HEK293 (cell line): ENCODE results near the gene TTC39A.
A peak's percentile ranks its signal among the peaks of the same experiment; 100 is the strongest.

ENCODE experiments used
- CTCF ChIA-PET: fragments of 350-600 bp; formaldehyde crosslinking; extraction: SDS; loops from one replicate; lab custom pipeline; 2021; ENCODE audit warnings: antibody characterized with exemption; lab: Yijun Ruan, JAX
- POLR2A ChIA-PET: fragments of 300-600 bp; formaldehyde crosslinking; extraction: SDS; loops from one replicate; lab custom pipeline; 2020; ENCODE audit warnings: antibody characterized with exemption, inconsistent platforms; lab: Yijun Ruan, JAX
- H3K27ac ChIP-seq: fragments of 200-500 bp; sonication (Bioruptor generic); 2 replicates; pipeline ENCODE4 v1.5.1; 2014; ENCODE audit warnings: low read depth, low read length, control low read depth, inconsistent platforms; ENCODE audit errors: extremely low read depth
- H3K36me3 ChIP-seq, 2 experiments: fragments of 200-500 bp in 1 of 2; sonication (Bioruptor generic) in 1 of 2; 1 replicate in 1 of 2; 2 replicates in 1 of 2; pipeline ENCODE4 v1.5.1; 2014 to 2017; ENCODE audit warnings: inconsistent platforms in 2 of 2, low read length in 2 of 2; ENCODE audit not compliant: control insufficient read depth in 2 of 2, insufficient read depth in 1 of 2
- H3K4me1 ChIP-seq: fragments of 200-500 bp; sonication (Bioruptor generic); 2 replicates; pipeline ENCODE4 v1.5.1; 2014; ENCODE audit warnings: mild to moderate bottlenecking, low read length, inconsistent platforms; ENCODE audit not compliant: control insufficient read depth, insufficient read depth
- H3K4me3 ChIP-seq: 2 replicates; pipeline ENCODE4 v1.5.1; 2011; ENCODE audit warnings: low read depth, mild to moderate bottlenecking, control low read depth, low read length, moderate library complexity
- H3K9me3 ChIP-seq: fragments of 200-500 bp; sonication (Bioruptor generic); 2 replicates; pipeline ENCODE4 v1.5.1; 2014; ENCODE audit warnings: low read depth, low read length, inconsistent platforms; ENCODE audit not compliant: control insufficient read depth, insufficient read depth
- HOXD13 ChIP-seq: sonication (generic); formaldehyde crosslinking; IDR thresholded peaks from 2 replicates; pipeline ENCODE4 v1.8.0; 2022; ENCODE audit warnings: missing genetic modification reagents, borderline replicate concordance
- MYNN ChIP-seq: fragments of 450-650 bp; formaldehyde crosslinking; IDR thresholded peaks from 2 replicates; pipeline ENCODE4 v1.5.1; 2016; ENCODE audit warnings: missing biosample characterization, missing genetic modification characterization, borderline replicate concordance
- RBAK ChIP-seq: fragments of 450-650 bp; formaldehyde crosslinking; IDR thresholded peaks from 2 replicates; pipeline ENCODE4 v1.5.1; 2016; ENCODE audit warnings: missing biosample characterization, missing genetic modification characterization
- ZBTB10 ChIP-seq: fragments of 450-650 bp; formaldehyde crosslinking; IDR thresholded peaks from 2 replicates; pipeline ENCODE4 v1.5.1; 2016; ENCODE audit warnings: missing biosample characterization, missing genetic modification characterization
- ZNF157 ChIP-seq: fragments of 450-650 bp; formaldehyde crosslinking; IDR thresholded peaks from 2 replicates; pipeline ENCODE4 v1.5.1; 2016; ENCODE audit warnings: missing biosample characterization, missing genetic modification characterization
- ZNF175 ChIP-seq: fragments of 450-650 bp; formaldehyde crosslinking; IDR thresholded peaks from 2 replicates; pipeline ENCODE4 v1.5.1; 2016; ENCODE audit warnings: missing biosample characterization, missing genetic modification characterization
- ZNF26 ChIP-seq: fragments of 450-650 bp; formaldehyde crosslinking; IDR thresholded peaks from 2 replicates; pipeline ENCODE4 v1.5.1; 2016; ENCODE audit warnings: missing biosample characterization, missing genetic modification characterization
- ZNF335 ChIP-seq: fragments of 450-650 bp; formaldehyde crosslinking; conservative IDR thresholded peaks from 2 replicates; pipeline ENCODE4 v1.5.1; 2016; ENCODE audit warnings: missing biosample characterization, missing genetic modification characterization
- ZNF350 ChIP-seq: fragments of 450-650 bp; formaldehyde crosslinking; IDR thresholded peaks from 2 replicates; pipeline ENCODE4 v1.5.0; 2017; ENCODE audit warnings: missing biosample characterization, mild to moderate bottlenecking, missing genetic modification characterization
- ZNF366 ChIP-seq: fragments of 450-650 bp; formaldehyde crosslinking; conservative IDR thresholded peaks from 2 replicates; pipeline ENCODE4 v1.5.1; 2016; ENCODE audit warnings: missing biosample characterization, missing genetic modification characterization
- ZNF416 ChIP-seq: fragments of 450-650 bp; formaldehyde crosslinking; IDR thresholded peaks from 2 replicates; pipeline ENCODE4 v1.5.1; 2016; ENCODE audit warnings: missing biosample characterization, missing genetic modification characterization
- ZNF530 ChIP-seq: fragments of 450-650 bp; formaldehyde crosslinking; IDR thresholded peaks from 2 replicates; pipeline ENCODE4 v1.5.1; 2016; ENCODE audit warnings: low read depth, missing biosample characterization, missing genetic modification characterization
- ZNF548 ChIP-seq: fragments of 450-650 bp; formaldehyde crosslinking; IDR thresholded peaks from 2 replicates; pipeline ENCODE4 v1.5.1; 2016; ENCODE audit warnings: missing biosample characterization, missing genetic modification characterization
- ZNF596 ChIP-seq: fragments of 450-650 bp; IDR thresholded peaks from 2 replicates; pipeline ENCODE4 v1.5.0; 2018; ENCODE audit warnings: missing biosample characterization, mild to moderate bottlenecking, missing genetic modification characterization, moderate library complexity
- ZNF624 ChIP-seq: fragments of 450-650 bp; formaldehyde crosslinking; IDR thresholded peaks from 2 replicates; pipeline ENCODE4 v1.5.1; 2017; ENCODE audit warnings: missing biosample characterization, missing genetic modification characterization
- ZNF792 ChIP-seq: fragments of 450-650 bp; formaldehyde crosslinking; IDR thresholded peaks from 2 replicates; pipeline ENCODE4 v1.5.1; 2016; ENCODE audit warnings: missing biosample characterization, missing genetic modification characterization
- ZXDB ChIP-seq: fragments of 450-650 bp; formaldehyde crosslinking; IDR thresholded peaks from 2 replicates; pipeline ENCODE4 v1.5.1; 2016; ENCODE audit warnings: missing biosample characterization, missing genetic modification characterization
- TF ChIP-seq, protein P1 (sequence below): fragments of 450-650 bp; formaldehyde crosslinking; IDR thresholded peaks from 2 replicates; pipeline ENCODE4 v1.5.1; 2016; ENCODE audit warnings: missing biosample characterization, missing genetic modification characterization
- TF ChIP-seq, protein P2 (sequence below): fragments of 450-650 bp; formaldehyde crosslinking; IDR thresholded peaks from 2 replicates; pipeline ENCODE4 v1.5.1; 2016; ENCODE audit warnings: missing biosample characterization, missing genetic modification characterization
- TF ChIP-seq, protein P3 (sequence below): fragments of 450-650 bp; formaldehyde crosslinking; IDR thresholded peaks from 2 replicates; pipeline ENCODE4; 2016; ENCODE audit warnings: missing biosample characterization, missing genetic modification characterization
- TF ChIP-seq, protein P4 (sequence below): fragments of 450-650 bp; formaldehyde crosslinking; IDR thresholded peaks from 2 replicates; pipeline ENCODE4 v1.5.1; 2016; ENCODE audit warnings: missing biosample characterization, missing genetic modification characterization, borderline replicate concordance

TTC39A gene

DNA sequence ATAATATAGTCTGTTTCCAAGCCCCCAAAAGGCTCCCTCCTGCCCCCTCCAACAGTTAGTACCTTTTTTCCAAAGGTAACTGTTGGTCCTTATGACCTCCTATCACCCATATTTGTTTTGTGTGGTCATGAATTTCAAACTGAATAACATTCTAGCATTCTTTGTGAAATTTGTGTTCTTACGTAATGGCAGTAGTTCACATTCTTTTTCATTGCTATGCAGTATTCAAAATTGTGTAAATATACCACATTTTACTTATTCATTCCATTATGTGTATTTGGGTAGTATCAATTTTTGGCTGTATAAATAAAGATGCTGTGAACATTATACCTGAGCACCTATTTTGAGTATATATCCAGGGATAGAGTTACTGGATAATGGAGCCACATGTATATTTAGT lies 80.9 kb downstream of the TTC39A start (continued):
- TF ChIP-seq, protein P1, sequence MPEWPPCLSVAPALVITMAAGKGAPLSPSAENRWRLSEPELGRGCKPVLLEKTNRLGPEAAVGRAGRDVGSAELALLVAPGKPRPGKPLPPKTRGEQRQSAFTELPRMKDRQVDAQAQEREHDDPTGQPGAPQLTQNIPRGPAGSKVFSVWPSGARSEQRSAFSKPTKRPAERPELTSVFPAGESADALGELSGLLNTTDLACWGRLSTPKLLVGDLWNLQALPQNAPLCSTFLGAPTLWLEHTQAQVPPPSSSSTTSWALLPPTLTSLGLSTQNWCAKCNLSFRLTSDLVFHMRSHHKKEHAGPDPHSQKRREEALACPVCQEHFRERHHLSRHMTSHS (tag by site-specific recombination) = no peak
- TF ChIP-seq ZNF26 (tag by site-specific recombination) (no peak), ZNF548 (tag by site-specific recombination) (no peak), ZNF157 (tag by site-specific recombination) (no peak), HOXD13 (no peak), ZNF350 (tag by site-specific recombination) (no peak), RBAK (tag by site-specific recombination) (no peak), ZNF416 (no peak), ZBTB10 (tag by site-specific recombination) (no peak), ZNF335 (tag by site-specific recombination) (no peak), ZNF792 (no peak)
- TF ChIP-seq, protein P2, sequence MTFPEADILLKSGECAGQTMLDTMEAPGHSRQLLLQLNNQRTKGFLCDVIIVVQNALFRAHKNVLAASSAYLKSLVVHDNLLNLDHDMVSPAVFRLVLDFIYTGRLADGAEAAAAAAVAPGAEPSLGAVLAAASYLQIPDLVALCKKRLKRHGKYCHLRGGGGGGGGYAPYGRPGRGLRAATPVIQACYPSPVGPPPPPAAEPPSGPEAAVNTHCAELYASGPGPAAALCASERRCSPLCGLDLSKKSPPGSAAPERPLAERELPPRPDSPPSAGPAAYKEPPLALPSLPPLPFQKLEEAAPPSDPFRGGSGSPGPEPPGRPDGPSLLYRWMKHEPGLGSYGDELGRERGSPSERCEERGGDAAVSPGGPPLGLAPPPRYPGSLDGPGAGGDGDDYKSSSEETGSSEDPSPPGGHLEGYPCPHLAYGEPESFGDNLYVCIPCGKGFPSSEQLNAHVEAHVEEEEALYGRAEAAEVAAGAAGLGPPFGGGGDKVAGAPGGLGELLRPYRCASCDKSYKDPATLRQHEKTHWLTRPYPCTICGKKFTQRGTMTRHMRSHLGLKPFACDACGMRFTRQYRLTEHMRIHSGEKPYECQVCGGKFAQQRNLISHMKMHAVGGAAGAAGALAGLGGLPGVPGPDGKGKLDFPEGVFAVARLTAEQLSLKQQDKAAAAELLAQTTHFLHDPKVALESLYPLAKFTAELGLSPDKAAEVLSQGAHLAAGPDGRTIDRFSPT (tag by site-specific recombination) = no peak
- TF ChIP-seq, protein P3, sequence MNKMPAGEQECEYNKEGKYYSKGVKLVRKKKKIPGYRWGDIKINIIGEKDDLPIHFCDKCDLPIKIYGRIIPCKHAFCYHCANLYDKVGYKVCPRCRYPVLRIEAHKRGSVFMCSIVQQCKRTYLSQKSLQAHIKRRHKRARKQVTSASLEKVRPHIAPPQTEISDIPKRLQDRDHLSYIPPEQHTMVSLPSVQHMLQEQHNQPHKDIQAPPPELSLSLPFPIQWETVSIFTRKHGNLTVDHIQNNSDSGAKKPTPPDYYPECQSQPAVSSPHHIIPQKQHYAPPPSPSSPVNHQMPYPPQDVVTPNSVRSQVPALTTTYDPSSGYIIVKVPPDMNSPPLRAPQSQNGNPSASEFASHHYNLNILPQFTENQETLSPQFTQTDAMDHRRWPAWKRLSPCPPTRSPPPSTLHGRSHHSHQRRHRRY (tag by site-specific recombination) = no peak
- TF ChIP-seq, protein P4, sequence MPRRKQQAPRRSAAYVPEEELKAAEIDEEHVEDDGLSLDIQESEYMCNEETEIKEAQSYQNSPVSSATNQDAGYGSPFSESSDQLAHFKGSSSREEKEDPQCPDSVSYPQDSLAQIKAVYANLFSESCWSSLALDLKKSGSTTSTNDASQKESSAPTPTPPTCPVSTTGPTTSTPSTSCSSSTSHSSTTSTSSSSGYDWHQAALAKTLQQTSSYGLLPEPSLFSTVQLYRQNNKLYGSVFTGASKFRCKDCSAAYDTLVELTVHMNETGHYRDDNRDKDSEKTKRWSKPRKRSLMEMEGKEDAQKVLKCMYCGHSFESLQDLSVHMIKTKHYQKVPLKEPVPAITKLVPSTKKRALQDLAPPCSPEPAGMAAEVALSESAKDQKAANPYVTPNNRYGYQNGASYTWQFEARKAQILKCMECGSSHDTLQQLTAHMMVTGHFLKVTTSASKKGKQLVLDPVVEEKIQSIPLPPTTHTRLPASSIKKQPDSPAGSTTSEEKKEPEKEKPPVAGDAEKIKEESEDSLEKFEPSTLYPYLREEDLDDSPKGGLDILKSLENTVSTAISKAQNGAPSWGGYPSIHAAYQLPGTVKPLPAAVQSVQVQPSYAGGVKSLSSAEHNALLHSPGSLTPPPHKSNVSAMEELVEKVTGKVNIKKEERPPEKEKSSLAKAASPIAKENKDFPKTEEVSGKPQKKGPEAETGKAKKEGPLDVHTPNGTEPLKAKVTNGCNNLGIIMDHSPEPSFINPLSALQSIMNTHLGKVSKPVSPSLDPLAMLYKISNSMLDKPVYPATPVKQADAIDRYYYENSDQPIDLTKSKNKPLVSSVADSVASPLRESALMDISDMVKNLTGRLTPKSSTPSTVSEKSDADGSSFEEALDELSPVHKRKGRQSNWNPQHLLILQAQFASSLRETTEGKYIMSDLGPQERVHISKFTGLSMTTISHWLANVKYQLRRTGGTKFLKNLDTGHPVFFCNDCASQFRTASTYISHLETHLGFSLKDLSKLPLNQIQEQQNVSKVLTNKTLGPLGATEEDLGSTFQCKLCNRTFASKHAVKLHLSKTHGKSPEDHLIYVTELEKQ (tag by site-specific recombination) = no peak

- CTCF ChIA-PET = interaction anchor here (0.6 to 1.5 kb wide), 4 partner anchors 22 to 99 kb away, joined by 3 to 5 read pairs (median 3); no protein-coding TSS in a partner anchor
- peaks cover 6% of the 10 kb centered on the region; the same call in 1 of the 2 replicates for H3K4me1 ChIP-seq
- no peaks in the 10 kb centered on the region; a peak in 1 of 3 replicates for H3K36me3 ChIP-seq
- 0 out of 2 replicates have a peak overlapping the region, but pooled peaks have one; percentile 3 for H3K27ac ChIP-seq
- POLR2A ChIA-PET = interaction anchor here (0.7 to 1.1 kb wide), 4 partner anchors 49 to 401 kb away, joined by 3 to 6 read pairs (median 4); partner anchors contain the start of gene CDKN2C
- no peak overlapping the region for H3K4me3 ChIP-seq
- H3K9me3 ChIP-seq = no peaks in the 10 kb centered on the region
- no peak for TF ChIP-seq MYNN (tag by site-specific recombination)
- no peak for TF ChIP-seq ZNF366 (tag by site-specific recombination)
- TF ChIP-seq ZNF175 (tag by site-specific recombination) = no peak
- TF ChIP-seq ZNF596 (tag by site-specific recombination) = 0 out of 2 replicates have a peak, but pooled peaks have one; percentile 8
- TF ChIP-seq ZNF530 (tag by site-specific recombination) = no peak
- peak; percentile 45 for TF ChIP-seq ZXDB
- TF ChIP-seq ZNF624 (tag by site-specific recombination) = no peak
Observed at GRCh38 chr1:51247499-51247898, 82.9 kb downstream of the TTC39A start.
